Activated CD4-positive, CD25-positive, alpha-beta regulatory T cell treated with anti-CD3 and anti-CD28 coated beads, Interleukin-2, amount 50 U/mL, for 72 hours (primary cell): ENCODE measurements around the gene STAC.
"Not testable (repeated sequence)": the region's sequence is repeated elsewhere in the genome, so short reads cannot be mapped to it uniquely, and the experiment has no call there.

Experiments used
- DNase-seq: peaks from one replicate; pipeline ENCODE4 v3.0.0; 2021

STAC gene

DNA sequence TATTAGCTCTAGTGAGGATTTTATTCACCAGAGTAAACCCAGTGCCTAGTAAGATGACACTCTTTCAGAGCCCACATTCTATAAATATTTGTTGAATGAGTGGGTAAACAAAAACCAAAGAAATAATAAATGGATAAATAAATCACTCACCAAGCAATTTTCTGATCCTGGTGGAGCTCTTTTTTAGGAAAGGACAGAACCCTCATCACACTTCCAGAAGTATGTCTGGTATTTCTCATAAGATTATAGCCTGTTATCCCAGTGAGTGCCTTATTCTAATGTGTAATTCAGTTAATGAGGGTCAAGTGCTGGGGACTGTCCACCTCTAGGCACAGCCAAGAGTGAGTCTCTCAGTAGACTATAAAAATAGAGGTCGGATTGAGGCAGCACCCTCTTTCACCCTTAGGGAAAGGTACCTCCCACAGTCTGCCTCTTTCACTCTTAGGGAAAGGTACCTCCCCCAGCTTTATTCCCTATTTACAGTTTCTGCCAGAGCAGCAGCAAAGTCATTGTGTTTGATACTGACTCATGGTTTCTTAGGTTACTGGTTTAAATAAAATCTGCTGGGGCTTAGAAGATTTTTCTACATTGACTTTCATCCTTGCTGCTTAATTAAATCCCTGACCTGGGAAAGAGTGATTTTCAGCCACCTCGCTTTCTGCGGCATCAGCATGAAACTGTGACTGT, 145.0 kb downstream of the STAC start:
- no peak for DNase-seq

DNA sequence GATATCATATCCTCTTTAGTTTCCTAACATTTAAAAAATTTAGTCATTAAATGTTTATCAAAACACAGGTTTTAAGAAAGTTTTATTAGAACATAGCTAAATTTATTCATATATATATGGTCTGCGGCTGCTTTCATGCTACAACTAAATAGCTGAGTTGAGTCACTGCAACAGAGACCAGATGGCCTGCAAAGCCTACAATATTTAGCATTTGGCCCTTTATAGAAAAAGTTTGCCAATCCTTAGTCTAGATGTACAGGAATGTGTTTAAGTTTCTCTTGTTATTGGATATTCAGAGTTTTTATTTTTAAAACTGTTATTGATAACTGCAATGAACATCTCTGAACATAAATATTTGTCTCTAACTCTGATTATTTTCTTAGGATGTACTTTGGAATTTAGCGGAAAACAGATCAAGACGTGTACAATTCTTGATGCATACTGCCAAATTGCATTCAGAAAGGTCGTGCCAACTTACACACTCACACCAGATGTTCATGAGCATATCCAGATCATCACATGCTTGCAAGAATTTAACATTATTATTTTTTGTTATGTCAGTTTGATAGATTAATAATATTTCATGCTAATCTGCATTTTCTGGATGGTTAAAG, 157.9 kb downstream of the STAC start:
- DNase-seq = no peak

DNA sequence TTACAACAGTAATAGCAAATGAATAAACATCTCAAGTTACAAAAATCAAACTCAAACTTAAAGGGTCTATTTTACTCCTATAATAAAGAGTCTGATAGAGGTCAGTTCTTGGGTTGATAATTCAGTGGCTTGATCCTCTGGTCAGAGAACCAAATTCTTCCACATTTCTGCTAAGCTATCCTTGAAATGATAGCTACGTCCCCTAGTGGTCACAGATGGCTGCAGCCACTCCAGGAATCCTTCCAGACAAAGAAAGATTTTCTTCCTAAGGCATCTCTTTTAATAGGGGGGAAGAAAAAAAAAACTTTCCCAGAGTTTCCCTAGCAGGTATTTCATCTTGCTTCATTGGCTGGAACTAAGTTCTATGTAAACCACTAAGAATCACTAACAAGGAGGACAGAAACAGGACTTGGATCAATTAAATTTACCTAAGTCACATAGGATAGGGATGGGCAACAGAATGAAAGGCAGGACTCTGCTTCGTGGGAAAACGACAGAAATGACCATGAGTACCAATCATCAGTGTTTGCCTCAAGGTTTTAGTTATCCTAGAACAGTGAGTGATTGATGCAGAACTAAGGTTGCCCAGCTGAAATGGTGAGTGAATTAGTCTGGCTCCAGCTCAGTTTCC, 160.7 kb downstream of the STAC start:
- DNase-seq = no peak

DNA sequence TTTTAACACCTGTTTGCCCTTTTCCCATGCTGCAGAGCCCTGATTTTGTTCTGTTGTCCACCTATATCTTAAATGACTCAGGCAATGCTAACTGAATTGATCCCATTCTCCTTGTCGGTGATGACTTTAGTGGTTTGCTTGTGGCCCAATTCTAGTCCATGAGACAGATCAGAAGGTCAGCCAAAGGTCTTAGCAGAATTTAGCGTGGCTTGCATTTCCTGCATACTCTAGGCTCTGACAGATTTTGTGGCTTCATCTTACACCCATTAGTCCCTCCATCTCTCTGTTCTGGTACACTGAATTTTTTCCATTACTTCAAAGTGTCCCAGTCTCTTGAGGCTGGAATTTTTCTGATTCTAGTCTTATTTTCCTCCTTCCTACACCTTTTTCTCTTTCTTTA, 161.9 kb downstream of the STAC start:
- no peak for DNase-seq

DNA sequence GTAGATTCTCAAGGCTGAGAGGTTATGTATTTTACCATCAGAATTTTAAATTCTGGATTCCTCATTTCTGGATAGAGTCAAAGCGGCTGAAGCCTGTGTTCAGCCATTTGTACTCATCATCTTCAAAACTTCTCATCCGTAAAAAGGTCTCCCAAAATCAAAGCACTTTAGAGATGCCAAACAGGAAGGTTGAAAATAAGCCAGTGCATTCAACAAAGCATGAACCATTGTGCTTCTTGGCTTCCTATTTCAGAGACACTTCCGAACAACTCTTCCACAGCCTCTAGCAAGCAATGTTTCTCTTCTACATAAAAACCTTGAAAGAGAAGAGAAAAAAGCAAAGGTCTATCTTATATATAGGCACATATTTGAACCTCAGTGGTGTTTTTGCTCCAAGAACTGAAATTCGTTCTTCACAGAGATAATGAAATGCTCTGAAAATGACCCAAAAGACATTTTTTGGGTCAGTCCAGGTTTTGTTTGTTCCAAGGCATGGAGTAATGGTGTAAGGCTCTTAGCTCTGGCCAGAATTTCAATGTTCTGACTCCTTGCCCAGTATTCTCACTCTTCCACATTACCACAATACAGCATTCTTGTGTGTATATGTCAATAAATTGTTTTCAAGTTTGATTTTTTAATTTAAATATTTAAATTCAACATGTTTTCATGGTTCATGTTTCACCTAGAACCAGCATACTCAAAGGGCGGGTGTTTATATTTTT, 163.1 kb downstream of the STAC start:
- no peak for DNase-seq

DNA sequence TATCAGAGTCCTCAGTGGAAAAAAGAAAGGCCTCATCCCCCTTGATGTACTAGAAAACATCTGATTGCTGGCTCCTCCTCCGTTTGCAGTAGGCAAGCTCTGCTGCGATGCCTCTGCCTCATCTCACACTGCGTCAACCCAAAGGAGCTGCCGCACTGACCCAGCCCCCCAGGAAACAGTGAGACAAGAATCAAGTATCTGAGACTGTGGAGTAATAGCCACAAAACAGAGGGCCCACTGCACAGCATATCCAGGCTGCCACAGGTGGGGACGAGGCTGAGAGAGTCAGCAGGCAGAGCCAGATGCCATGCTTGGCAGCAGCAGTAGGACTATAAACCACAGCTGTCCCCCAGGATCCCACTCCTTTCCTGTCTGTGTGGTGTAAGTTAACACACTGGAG, 165.9 kb downstream of the STAC start:
- no peak for DNase-seq

DNA sequence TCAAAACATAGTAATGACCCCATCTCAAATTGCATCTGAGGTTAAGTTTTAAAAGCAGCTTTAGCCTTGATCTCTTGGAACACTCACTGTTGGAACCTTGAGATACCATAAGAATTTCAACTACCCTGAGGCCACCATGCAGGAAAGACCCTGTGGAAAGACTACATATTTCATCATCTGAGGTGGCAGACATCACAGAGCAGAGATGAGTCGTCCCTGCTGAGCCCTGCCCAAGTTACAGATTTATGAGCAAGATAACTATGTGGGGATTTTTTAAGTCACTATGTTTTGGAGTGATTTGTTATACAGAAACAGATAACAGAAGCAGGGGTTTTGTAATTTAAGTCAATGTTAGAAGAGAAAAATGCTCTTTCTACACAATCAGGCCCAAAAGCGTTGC, 168.4 kb downstream of the STAC start:
- no peak for DNase-seq

DNA sequence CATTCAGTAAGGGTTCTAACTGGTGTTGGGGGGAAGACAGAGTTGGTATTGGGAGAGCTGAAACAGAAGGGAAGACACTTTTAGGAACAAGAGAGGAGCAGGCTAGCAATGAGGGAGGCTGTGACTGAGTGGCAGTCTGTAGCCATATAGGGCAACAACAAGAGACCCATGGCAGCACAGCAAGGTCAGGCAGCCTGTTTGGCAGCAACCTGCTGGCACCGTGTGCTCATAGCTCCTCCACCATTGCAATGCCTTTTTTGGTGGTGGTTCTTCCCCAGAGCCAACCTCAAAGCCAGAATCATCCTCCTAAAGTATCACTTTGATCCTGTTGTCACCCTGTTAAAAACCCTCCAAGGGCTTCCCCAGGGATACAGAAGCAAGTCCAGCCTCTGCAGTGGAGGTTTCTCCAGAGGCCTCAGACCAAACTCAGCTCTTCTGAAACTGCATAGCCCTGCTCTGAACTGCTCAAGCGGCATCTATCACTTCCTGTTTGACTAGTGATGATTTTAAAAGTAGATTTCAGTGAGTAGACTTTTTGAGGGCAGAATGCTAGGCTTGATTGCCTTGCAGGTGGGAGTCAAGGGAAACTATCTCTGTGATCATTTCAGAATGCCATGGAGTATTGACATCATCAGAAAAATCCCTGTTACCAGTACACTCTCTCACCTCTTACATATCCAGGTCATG, 176.9 kb downstream of the STAC start:
- no peak for DNase-seq

DNA sequence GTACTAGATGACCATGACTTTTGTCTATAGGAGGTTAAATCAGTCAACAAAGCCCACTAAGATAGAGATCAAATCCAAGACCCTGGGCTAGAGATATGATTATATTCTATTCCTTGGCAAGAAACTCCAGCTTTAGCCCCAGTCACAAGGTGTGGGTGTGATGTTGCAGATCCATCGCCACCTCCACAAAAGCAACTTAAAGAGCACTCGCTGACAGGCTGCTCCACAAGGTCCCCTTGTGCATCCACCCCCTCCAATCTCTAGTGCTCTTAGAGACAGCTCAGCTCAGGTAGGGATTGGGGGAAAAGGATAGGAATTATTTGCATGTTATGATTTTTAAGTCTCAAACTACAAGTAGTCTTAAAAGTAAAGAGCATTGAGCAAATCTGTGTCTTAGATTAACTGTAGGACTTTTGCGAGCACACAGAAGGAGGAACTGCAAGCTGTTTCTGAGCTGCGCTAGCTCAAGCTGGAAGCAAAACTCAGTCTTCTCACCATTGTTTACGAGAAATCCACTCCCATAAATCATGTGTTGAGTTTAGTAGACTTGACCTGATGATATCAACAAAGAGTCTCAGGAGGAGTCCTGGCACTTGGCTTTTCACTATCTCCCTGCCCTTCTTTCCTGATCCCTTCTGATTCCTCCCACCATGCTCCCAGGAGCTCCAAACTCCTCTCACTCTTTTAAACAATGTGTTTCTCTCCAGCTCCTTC, 177.6 kb downstream of the STAC start:
- DNase-seq = no peak

DNA sequence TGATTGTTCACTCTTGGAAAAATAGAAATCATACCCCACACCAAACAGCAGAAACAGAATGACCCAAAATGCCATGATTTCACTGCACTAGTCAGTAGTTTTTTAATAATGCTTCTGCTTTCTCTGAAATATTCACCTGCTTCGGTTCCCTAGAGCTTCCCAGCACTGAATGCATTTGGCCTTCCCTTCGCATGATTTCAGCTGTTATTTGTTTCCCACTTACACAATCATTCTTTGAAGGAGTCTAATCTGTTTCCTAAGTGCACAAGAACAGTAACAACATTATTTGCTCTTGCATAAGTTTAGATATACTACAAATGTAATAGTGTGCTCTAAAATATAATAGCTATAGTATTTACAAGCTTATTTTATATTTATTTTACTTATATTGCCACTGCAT, 178.7 kb downstream of the STAC start:
- no peak for DNase-seq

DNA sequence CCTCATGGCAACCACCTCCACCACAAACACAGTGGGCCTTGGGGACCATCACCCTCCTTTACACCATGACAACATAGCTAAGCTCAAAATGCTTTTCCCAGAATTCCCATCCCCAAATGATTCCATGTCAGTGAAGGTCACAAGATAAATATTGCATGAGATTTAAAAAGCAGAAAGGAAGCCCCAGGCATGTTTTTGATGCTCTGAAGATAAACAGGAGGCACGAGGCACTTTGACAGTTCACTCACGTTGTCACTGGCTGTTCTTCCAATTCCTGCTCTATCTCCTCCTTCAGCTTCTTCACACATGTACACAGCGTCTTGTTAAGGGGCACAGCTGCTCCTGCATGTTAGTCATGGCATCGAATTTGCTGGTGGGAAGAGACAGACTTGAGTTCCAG, 180.4 kb downstream of the STAC start:
- no peak for DNase-seq

DNA sequence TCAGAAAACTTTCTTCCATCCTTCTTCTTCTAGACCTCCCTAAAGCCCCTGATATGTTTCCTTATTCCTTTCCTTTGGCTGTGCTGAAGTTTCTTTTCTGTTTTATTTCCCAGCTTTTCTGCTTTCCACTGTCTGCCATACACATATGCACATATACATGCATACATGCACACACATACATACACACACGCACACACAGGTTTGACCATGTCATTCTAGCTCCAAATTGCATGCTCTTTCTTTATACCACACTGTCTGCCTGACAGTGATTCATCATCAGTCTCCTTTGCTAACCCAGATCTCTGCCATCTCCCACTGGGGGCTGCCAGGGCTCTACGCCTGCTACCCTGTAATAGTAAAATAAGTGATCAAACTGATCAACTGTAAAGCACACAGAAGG, 181.3 kb downstream of the STAC start:
- DNase-seq = no peak

DNA sequence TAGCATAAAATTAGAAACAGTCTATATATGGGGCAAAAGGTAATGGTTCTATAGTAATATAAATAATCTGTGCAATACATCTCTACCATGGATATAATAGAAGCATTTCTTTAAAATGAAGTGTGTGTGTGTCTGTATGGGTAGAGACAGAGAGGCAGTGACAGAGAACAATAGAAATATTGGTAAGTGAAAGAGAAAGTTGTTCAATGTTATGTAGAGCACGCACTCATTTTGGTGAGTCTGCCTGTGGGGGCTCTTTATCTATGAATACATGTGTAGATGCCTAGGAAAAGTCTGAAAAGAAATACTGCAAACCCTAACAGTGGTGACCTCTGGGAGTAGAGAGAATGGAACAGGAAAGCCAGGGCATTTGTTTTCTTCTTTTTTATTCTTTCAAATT, 182.6 kb downstream of the STAC start:
- no peak for DNase-seq

DNA sequence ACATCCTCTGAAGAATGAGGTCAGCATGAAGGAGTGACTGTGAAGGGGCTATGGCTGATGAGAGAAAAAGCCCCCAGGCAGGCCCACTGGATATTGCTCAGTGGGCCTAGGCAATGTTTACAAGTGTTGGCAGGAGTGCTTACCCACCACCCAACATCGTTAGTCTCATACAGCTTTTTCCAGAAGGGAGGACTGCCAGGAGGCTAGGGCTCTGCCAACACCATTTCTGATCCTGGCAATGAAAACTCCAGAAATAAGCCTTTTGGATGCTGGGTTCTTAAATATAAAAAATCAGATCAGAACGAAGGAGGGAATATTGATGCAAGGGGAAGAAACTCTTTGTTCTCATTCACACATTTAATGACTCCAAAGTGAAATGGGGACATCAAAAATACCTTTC, 194.9 kb downstream of the STAC start:
- no peak for DNase-seq

DNA sequence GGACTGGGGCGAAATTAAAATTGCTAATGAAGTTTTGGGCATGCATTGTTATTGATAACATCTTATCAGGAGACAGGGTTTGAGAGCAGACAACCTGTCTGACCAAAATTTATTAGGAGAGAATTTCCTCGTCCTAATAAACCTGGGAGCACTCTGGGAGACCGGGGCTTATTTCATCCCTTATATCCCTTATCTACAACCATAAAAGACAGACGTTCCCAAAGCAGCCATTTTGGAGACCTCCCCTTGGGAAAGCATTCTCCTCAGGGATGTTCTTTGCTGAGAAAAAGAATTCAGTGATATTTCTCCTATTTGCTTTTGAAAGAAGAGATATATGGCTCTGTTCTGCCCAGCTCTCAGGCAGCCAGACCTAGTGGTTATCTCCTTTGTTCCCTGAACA, 198.1 kb downstream of the STAC start:
- not testable (repeated sequence) for DNase-seq

DNA sequence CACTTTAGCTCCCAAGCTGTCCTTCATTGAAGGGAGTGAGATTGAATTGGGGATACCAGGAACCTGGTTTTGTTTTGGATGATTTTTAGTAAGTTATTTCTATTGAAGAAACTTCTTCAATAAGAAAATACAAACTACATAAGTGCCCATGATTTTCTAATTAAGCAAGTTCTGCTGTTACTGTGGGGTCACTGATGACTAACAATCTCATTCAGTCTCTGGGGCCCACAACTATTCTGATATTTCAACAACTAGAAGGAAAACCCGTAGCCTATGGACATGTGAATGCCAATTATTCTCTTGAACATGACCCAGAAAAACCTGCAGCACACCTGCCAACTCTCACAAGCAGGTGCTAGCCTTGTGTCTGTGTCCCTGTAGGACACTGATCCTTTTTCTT, 199.4 kb downstream of the STAC start:
- DNase-seq = no peak

DNA sequence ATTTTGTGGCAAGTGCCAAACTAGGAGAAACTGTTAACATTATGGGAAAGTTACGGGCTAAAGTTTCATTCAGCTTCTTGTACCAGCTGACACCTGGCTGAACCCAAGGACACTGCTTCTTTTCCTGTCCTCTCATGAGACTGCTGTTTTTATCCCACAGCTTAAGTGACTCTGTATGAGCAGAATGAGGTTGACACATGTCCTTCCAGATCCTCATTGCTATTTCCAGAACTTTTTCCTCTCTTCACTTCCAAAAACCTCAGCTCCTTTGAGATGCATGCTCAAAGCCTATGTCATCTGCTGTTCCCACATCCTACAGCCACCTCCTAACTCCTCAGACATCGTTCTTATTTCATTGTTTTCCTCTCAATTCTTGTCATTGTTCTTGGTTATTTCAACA, 200.4 kb downstream of the STAC start:
- no peak for DNase-seq

DNA sequence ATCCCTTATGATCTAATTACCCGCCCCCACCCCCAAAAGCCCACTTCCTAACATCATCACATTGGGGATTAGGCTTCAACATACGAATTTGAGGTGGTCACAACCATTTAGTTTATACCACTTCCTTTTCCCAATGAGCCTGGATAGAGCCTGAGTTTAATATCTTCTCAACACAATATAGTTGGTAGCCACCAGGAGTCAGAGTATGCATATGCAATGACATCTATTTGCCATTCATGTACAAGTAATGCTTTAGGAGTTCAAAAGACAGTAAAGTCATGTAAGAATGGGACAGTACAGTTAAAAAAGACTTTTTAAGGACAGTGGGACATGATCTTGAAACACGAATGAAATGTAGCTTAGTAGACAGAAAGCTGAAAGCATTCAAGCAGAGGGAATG, 211.7 kb downstream of the STAC start:
- DNase-seq = no peak

DNA sequence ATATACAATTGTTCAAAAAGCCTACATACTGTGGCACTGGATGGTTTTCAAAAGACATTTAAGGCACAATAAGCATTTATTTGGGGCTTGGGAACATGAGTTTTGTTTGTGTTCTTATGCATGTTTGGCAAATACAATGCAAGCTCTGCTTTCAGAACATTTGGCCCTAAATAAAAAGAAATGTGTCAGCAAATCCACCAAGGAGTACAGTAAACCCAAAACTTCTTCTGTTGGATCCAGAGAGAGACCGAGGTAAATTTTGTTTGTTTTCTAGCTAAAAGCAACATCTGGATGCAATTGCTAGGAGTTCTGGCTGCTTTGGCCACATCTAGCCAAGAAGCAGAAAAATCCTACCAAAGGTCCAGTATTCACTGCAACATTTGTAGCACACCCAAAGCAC, 215.2 kb downstream of the STAC start:
- no peak for DNase-seq

DNA sequence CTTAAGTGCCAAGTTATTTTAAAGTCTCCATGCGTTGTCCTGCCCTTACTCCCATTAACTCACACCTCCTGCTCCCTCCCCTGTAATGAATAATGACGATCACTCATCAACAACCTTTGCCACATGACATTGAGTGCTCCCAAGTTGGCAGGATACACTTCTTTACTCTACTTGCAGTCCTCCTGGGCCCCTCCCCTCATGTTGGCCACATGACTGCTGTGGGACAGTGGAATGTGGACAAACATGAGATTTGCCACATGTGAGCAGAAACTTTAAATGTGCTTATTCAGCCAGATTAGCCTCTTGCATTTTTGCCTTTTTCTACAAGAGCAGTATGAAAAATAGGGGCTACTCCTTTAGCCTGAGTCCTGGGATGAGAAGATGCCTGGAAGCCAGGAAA, 216.1 kb downstream of the STAC start:
- no peak for DNase-seq

DNA sequence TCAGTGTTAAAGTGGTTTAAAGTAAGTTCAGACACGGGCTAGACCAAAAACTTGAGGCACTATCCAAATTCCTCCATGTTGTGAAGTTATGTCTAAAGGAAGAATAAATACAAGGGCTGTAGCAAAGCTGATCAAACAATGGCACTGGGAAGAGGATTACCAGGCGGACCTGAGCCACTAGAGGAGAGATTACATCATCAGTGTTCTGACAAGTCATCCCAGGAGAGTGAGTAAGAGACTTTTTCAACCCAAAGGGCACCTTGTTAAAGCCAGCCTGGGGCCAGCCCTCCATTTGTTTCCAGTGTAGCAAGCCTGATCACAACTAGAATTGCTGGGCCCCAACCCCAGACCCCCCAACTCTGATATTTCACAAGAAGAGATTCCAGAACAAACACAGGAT, 217.1 kb downstream of the STAC start:
- DNase-seq = no peak
